GM19238 (cell line): Measurements from ENCODE around the gene SLC35E4.
"Not testable (repeated sequence)": the region's sequence is repeated elsewhere in the genome, so short reads cannot be mapped to it uniquely, and the experiment has no call there.

Experiments used
- DNase-seq: peaks from one replicate; pipeline ENCODE4 v3.0.0; 2011; ENCODE audit warnings: low spot score; ENCODE audit not compliant: insufficient read length

SLC35E4 gene

GRCh38 chr22:30610299-30610698, 25.3 kb upstream of the SLC35E4 start:
- DNase-seq = no peak

- DNase-seq = no peak
These were observed 24.4 kb upstream of the SLC35E4 start for GRCh38 chr22:30611197-30611596.

GRCh38 chr22:30612789-30613188, 22.8 kb upstream of the SLC35E4 start:
- no peak for DNase-seq

- DNase-seq = no peak
These were observed 21.3 kb upstream of the SLC35E4 start for GRCh38 chr22:30614268-30614667.

GRCh38 chr22:30614879-30615278, 20.7 kb upstream of the SLC35E4 start:
- no peak for DNase-seq

GRCh38 chr22:30615543-30615954, 20.0 kb upstream of the SLC35E4 start:
- no peak for DNase-seq

GRCh38 chr22:30617819-30618218, 17.8 kb upstream of the SLC35E4 start:
- DNase-seq = no peak

GRCh38 chr22:30619909-30620308, 15.7 kb upstream of the SLC35E4 start:
- not testable (repeated sequence) for DNase-seq

GRCh38 chr22:30626413-30626812, 9.2 kb upstream of the SLC35E4 start:
- no peak for DNase-seq

- no peak for DNase-seq
These were observed 8.1 kb upstream of the SLC35E4 start for GRCh38 chr22:30627471-30627870.

GRCh38 chr22:30628491-30628890, 7.1 kb upstream of the SLC35E4 start:
- no peak for DNase-seq

GRCh38 chr22:30631469-30631868, 4.1 kb upstream of the SLC35E4 start:
- not testable (repeated sequence) for DNase-seq

GRCh38 chr22:30634471-30635233, 929 bp upstream of the SLC35E4 start:
- DNase-seq = peak; percentile 93

GRCh38 chr22:30636226-30637077, 871 bp downstream of the SLC35E4 start:
- no peak for DNase-seq

GRCh38 chr22:30637701-30638114, 2.1 kb downstream of the SLC35E4 start:
- DNase-seq = no peak

GRCh38 chr22:30640361-30640760, 4.8 kb downstream of the SLC35E4 start:
- DNase-seq = no peak

GRCh38 chr22:30640839-30641430, 5.4 kb downstream of the SLC35E4 start:
- no peak for DNase-seq

GRCh38 chr22:30643055-30643875, 7.7 kb downstream of the SLC35E4 start:
- no peak for DNase-seq

GRCh38 chr22:30646518-30647160, 11.1 kb downstream of the SLC35E4 start:
- no peak for DNase-seq

- no peak for DNase-seq
These were observed 12.0 kb downstream of the SLC35E4 start for GRCh38 chr22:30647536-30647935.

- DNase-seq = no peak
These were observed 13.2 kb downstream of the SLC35E4 start for GRCh38 chr22:30648825-30649224.
